Measurements from ENCODE around the gene BCAS3.

DNA sequence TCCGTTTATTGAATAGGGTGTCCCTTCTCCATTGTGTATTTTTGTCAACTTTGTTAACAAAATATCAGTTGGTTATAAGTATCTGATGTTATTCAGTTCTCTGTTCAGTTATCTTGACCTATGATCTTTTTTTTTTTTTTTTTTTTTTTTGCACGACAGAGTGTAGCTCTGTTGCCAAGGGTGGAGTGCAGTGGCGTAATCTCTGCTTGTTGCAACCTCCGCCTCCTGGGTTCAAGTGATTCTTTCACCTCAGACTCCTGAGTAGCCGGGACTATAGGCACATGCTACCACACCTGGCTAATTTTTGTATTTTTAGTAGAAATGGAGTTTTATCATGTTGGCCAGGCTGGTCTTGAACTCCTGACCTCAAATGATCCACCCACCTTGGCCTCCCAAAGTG lies 215.8 kb downstream of the BCAS3 start:
- TF ChIP-seq EZH2phosphoT487 (IDR thresholded peaks at IDR 0.05; ENCODE audit: insufficient read depth, low read depth) (no peak), EZH2 (IDR thresholded peaks at IDR 0.05; ENCODE audit: insufficient read depth, poor library complexity, severe bottlenecking) (no peak)
